ENCODE measurements around the gene HIGD1A.

Gene HIGD1A

GRCh38 chr3:42796332-42796885, 7.9 kb downstream of the HIGD1A start:
- DNase-seq, result no peak

- DNase-seq, result no peak
Observed at GRCh38 chr3:42795621-42796181, 8.6 kb downstream of the HIGD1A start.

- no peak for DNase-seq
Observed at GRCh38 chr3:42790714-42791229, 13.5 kb downstream of the HIGD1A start.

GRCh38 chr3:42786631-42787030, 17.7 kb downstream of the HIGD1A start:
- DNase-seq, result no peak

GRCh38 chr3:42786212-42786611, 18.1 kb downstream of the HIGD1A start:
- DNase-seq, result no peak

- no peak for DNase-seq
Observed at GRCh38 chr3:42780892-42781700, 23.2 kb downstream of the HIGD1A start.

- no peak for DNase-seq
Observed at GRCh38 chr3:42780398-42780797, 23.9 kb downstream of the HIGD1A start.

GRCh38 chr3:42778644-42779043, 25.6 kb downstream of the HIGD1A start:
- DNase-seq, result no peak

GRCh38 chr3:42773409-42773751, 30.9 kb downstream of the HIGD1A start:
- DNase-seq, result no peak

GRCh38 chr3:42772670-42773408, 31.5 kb downstream of the HIGD1A start, which contains the start of gene CCDC13:
CCDC13 (minus strand) TSS chr3:42773253; CDS start chr3:42758345, 14,908 bp downstream.
- peak; percentile 92 for DNase-seq

GRCh38 chr3:42771271-42771670, 33.0 kb downstream of the HIGD1A start:
- DNase-seq, result no peak

GRCh38 chr3:42769477-42770131, 34.7 kb downstream of the HIGD1A start:
- no peak for DNase-seq

- DNase-seq, result no peak
Observed at GRCh38 chr3:42764561-42765295, 39.6 kb downstream of the HIGD1A start.

- DNase-seq, result no peak
Observed at GRCh38 chr3:42764115-42764514, 40.2 kb downstream of the HIGD1A start.

- no peak for DNase-seq
Observed at GRCh38 chr3:42763021-42763420, 41.3 kb downstream of the HIGD1A start.

GRCh38 chr3:42762046-42762724, 42.1 kb downstream of the HIGD1A start:
- DNase-seq, result no peak

- no peak for DNase-seq
Observed at GRCh38 chr3:42758126-42758525, 46.2 kb downstream of the HIGD1A start.

GRCh38 chr3:42756681-42757213, 47.5 kb downstream of the HIGD1A start:
- no peak for DNase-seq

GRCh38 chr3:42755681-42756578, 48.4 kb downstream of the HIGD1A start:
- DNase-seq, result no peak

- DNase-seq, result no peak
Observed at GRCh38 chr3:42753757-42754156, 50.5 kb downstream of the HIGD1A start.

Measured in stimulated activated CD4-positive, alpha-beta T cell treated with anti-CD3 and anti-CD28 coated beads, Interleukin-1b, Interleukin-23, amount 100 ng/mL, for 48 hours (primary cell).